GM12892 (cell line): Measurements from ENCODE around the gene MRPL28.

Experiments used
- POLR2A ChIP-seq: IDR thresholded peaks from 2 replicates; pipeline ENCODE4 v1.6.1; 2011; ENCODE audit warnings: low read depth, low read length, control low read depth
- POLR2AphosphoS5 ChIP-seq: IDR thresholded peaks from 2 replicates; pipeline ENCODE4 v1.6.1; 2011; ENCODE audit warnings: low read depth, low read length, control low read depth
- TAF1 ChIP-seq: IDR thresholded peaks from 2 replicates; pipeline ENCODE4 v1.6.1; 2011; ENCODE audit warnings: low read depth, mild to moderate bottlenecking, control low read depth, low read length, borderline replicate concordance

DNA sequence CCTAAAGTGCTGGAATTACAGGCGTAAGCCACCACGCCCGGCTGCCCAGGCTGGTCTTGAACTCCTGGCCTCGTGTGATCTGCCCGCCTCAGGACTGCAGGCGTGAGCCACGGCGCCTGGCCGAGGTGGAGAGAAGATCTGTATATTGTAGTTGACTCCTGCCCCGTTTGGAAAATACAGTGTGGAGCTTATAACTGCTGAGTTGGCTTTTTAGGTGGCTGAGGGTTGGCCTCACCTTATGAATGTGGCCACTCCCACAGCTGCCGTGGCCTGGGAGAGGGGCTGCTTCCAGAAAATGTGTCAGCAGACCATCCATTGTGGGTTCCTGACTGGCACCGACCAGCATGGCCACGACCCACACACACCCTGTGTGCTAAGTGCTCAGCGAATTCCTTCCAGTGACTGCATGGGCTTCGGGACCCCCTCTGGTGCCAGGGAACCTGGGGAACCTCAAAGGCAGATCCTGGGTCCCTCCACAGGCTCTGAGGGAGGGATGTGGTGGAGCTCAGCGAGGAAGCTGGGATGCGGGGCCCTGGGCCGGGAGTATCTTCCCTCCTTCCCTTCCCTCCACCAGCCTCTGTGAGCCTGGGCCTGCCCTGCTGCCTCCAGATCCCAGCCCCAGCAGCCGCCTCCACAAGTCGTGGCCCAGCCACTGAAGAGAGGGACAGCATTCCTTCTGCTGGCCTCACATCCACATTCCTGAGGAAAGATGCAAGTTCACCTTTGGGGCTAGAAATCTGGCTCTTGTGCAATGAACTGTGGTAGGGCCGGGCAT is 44.2 kb upstream of the MRPL28 start:
- no peak for TF ChIP-seq POLR2A
- TF ChIP-seq POLR2AphosphoS5 = no peak
- TF ChIP-seq TAF1 = no peak
